DOHH2 (cell line): ENCODE measurements around the gene PPIB.

ENCODE experiments used
- H3F3A ChIP-seq: fragments of 200-600 bp; sonication (generic), shearing (Covaris generic); 2 replicates; pipeline ENCODE4 v1.6.0; 2016; ENCODE audit warnings: antibody characterized with exemption, mild to moderate bottlenecking; ENCODE audit not compliant: control insufficient read depth, insufficient read depth
- H3K27ac ChIP-seq: fragments of 200-600 bp; sonication (generic); 2 replicates; pipeline ENCODE4 v1.5.1; 2014; ENCODE audit warnings: low read depth, mild to moderate bottlenecking, low read length, moderate library complexity
- H3K27me3 ChIP-seq: fragments of 200-600 bp; sonication (generic); 2 replicates; pipeline ENCODE4 v1.6.1; 2014; ENCODE audit warnings: mild to moderate bottlenecking, low read length, mixed read lengths; ENCODE audit not compliant: control insufficient read depth
- H3K36me3 ChIP-seq: fragments of 200-600 bp; sonication (generic); 2 replicates; pipeline ENCODE4 v1.6.1; 2014; ENCODE audit warnings: mild to moderate bottlenecking, low read length, moderate library complexity, mixed read lengths; ENCODE audit not compliant: control insufficient read depth
- H3K4me1 ChIP-seq: fragments of 200-600 bp; sonication (generic); 2 replicates; pipeline ENCODE4 v1.6.1; 2014; ENCODE audit warnings: mild to moderate bottlenecking, low read length, mixed read lengths; ENCODE audit not compliant: control insufficient read depth
- H3K4me2 ChIP-seq: fragments of 200-600 bp; sonication (generic); 2 replicates; pipeline ENCODE4 v1.6.0; 2014; ENCODE audit warnings: mild to moderate bottlenecking, low read length, moderate library complexity
- H3K4me3 ChIP-seq: fragments of 200-600 bp; sonication (generic); 2 replicates; pipeline ENCODE4 v1.5.1; 2014; ENCODE audit warnings: mild to moderate bottlenecking, low read length, mixed read lengths
- H3K79me2 ChIP-seq: fragments of 200-600 bp; sonication (generic); 2 replicates; pipeline ENCODE4 v1.6.1; 2014; ENCODE audit warnings: mild to moderate bottlenecking, low read length, mixed read lengths; ENCODE audit not compliant: control insufficient read depth
- H3K9me2 ChIP-seq: fragments of 200-600 bp; sonication (generic); replicated peaks from 2 replicates; pipeline ENCODE4 v1.6.1; 2014; ENCODE audit warnings: mild to moderate bottlenecking, low read length, mixed read lengths; ENCODE audit not compliant: control insufficient read depth
- H3K9me3 ChIP-seq: fragments of 200-600 bp; sonication (generic); 2 replicates; pipeline ENCODE4 v1.6.1; 2014; ENCODE audit warnings: antibody characterized with exemption, low read length, mixed read lengths; ENCODE audit not compliant: control insufficient read depth, insufficient read depth
- H4K20me1 ChIP-seq: fragments of 200-600 bp; sonication (generic); 2 replicates; pipeline ENCODE4 v1.6.0; 2014; ENCODE audit warnings: low read depth, mild to moderate bottlenecking, antibody characterized with exemption, low read length, moderate library complexity; ENCODE audit not compliant: control insufficient read depth, insufficient read depth
- CTCF ChIP-seq: fragments of 200-600 bp; sonication (generic); IDR thresholded peaks from one replicate; pipeline ENCODE4 v1.5.1; 2014; ENCODE audit warnings: antibody characterized with exemption, mild to moderate bottlenecking, low read depth, low read length; ENCODE audit not compliant: poor library complexity, severe bottlenecking
- EZH2phosphoT487 ChIP-seq: fragments of 200-600 bp; sonication (generic); IDR thresholded peaks from 2 replicates; pipeline ENCODE4 v1.6.1; 2017; ENCODE audit warnings: borderline replicate concordance, mild to moderate bottlenecking, antibody characterized with exemption, low read length, moderate library complexity, mixed read lengths

Gene PPIB

GRCh38 chr15:64130159-64130558 is 32.7 kb downstream of the PPIB start:
- Histone ChIP-seq H3K9me2 (no peaks in the 10 kb centered on the region), H3K27ac (no peak overlapping the region), H3F3A (no peaks in the 10 kb centered on the region), H3K4me3 (no peak overlapping the region), H3K36me3 (peaks cover 77% of the 10 kb centered on the region), H3K9me3 (no peaks in the 10 kb centered on the region), H3K4me1 (no peaks in the 10 kb centered on the region), H3K4me2 (no peak overlapping the region), H3K79me2 (no peaks in the 10 kb centered on the region), H4K20me1 (no peaks in the 10 kb centered on the region), H3K27me3 (no peaks in the 10 kb centered on the region)
- TF ChIP-seq EZH2phosphoT487 = no peak
- no peak for TF ChIP-seq CTCF

DNA sequence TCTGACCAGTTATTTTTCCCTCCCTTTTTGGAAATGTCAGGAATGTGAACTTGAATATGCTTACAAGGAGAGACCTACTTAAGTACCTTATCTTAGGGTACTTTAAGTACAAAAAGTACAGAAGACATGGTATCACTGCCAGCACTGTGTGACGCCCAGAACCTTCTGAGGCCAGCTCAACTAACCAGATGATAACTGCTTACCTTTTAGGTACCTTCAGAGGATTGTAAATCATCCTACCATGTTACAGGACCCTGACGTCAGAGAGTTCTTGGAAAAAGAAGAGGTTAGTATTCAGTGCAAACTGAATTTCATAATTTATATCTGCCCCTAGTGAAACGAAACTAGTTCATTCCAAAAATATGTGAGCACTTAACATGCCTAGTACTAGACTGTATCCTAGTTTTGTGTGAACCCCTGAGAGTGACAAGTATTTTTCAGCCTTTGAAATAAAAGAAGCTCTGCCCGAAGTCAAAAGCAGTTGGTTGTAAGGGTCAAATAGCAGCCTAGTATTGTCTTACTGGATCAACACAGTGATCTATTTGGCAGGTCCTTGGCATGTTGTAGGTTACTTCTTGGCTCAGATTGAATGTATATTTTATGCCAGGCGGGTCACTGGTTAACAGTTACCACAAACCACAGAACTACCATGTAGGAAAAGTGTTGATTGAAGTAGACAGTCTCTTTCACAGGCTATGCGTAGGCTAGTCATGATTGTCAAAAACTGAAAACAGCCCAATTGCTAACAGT is 35.1 kb downstream of the PPIB start:
- Histone ChIP-seq H3K4me3 (no peak overlapping the region), H4K20me1 (no peaks in the 10 kb centered on the region), H3K36me3 (peaks cover 77% of the 10 kb centered on the region), H3K4me1 (no peaks in the 10 kb centered on the region), H3K4me2 (no peak overlapping the region), H3K27me3 (no peaks in the 10 kb centered on the region), H3F3A (no peaks in the 10 kb centered on the region), H3K27ac (no peak overlapping the region), H3K79me2 (no peaks in the 10 kb centered on the region), H3K9me2 (no peaks in the 10 kb centered on the region), H3K9me3 (no peaks in the 10 kb centered on the region)
- TF ChIP-seq EZH2phosphoT487 (no peak), CTCF (no peak)

- Histone ChIP-seq H3K27ac (no peak overlapping the region), H4K20me1 (no peaks in the 10 kb centered on the region), H3F3A (no peaks in the 10 kb centered on the region), H3K4me3 (no peak overlapping the region), H3K9me2 (no peaks in the 10 kb centered on the region), H3K36me3 (peaks cover 74% of the 10 kb centered on the region), H3K4me2 (no peak overlapping the region), H3K9me3 (no peaks in the 10 kb centered on the region), H3K27me3 (no peaks in the 10 kb centered on the region), H3K4me1 (no peaks in the 10 kb centered on the region), H3K79me2 (no peaks in the 10 kb centered on the region)
- TF ChIP-seq EZH2phosphoT487 (no peak), CTCF (no peak)
Observed at GRCh38 chr15:64125978-64126377, 36.8 kb downstream of the PPIB start.

GRCh38 chr15:64122936-64123351 is 39.9 kb downstream of the PPIB start:
- H3K27me3 ChIP-seq = no peaks in the 10 kb centered on the region
- H3K4me3 ChIP-seq = no peak overlapping the region
- H3K9me2 ChIP-seq = no peaks in the 10 kb centered on the region
- no peak overlapping the region for H3K27ac ChIP-seq
- no peaks in the 10 kb centered on the region for H3K9me3 ChIP-seq
- H3K4me2 ChIP-seq = no peak overlapping the region
- H3K4me1 ChIP-seq = no peaks in the 10 kb centered on the region
- no peaks in the 10 kb centered on the region for H4K20me1 ChIP-seq
- TF ChIP-seq EZH2phosphoT487 (no peak), CTCF (no peak)
- no peaks in the 10 kb centered on the region for H3K79me2 ChIP-seq
- peaks cover 74% of the 10 kb centered on the region for H3K36me3 ChIP-seq
- no peaks in the 10 kb centered on the region for H3F3A ChIP-seq
